K562 (cell line): ENCODE measurements around the gene NR1H3. TPM values are rescaled to one million over a fixed set of nuclear protein-coding genes. Genes with fewer than 3 reads are reported as not detected.

Experiments used
- ATAC-seq: fragments of 200-7000 bp; cut with Tn5 transposase; 3 replicates; pipeline ENCODE4 v1.9.1; 2020; ENCODE audit warnings: moderate library complexity
- BruUV-seq: library from RNA; stranded (reverse); fragments of 400-500 nt; replicated peaks from 2 replicates; lab custom pipeline; 2021; lab: Mats Ljungman, UMichigan
- CTCF ChIA-PET: fragments of 300-600 bp; formaldehyde crosslinking; extraction: SDS; loops from one replicate; lab custom pipeline; 2021; ENCODE audit warnings: low intra/inter-chr PET ratio; lab: Yijun Ruan, JAX
- POLR2A ChIA-PET: fragments of 300-600, 350-650 bp; sonication (Branson Sonifier 250); formaldehyde crosslinking; extraction: SDS; loops from one replicate; lab custom pipeline; 2021; ENCODE audit warnings: antibody characterized with exemption, inconsistent platforms; lab: Yijun Ruan, JAX
- DNase-seq, 4 experiments: peaks; one replicate each; pipeline versions ENCODE4 v3.0.0 to v3.0.0-alpha.2; 2011 to 2018; ENCODE audit warnings: low spot score in 3 of 4, mixed read lengths in 3 of 4; ENCODE audit errors: extremely low read depth in 1 of 4
- FAIRE-seq: peaks from 2 replicates; lab custom pipeline; 2011; peaks lifted over from hg19 to GRCh38; lab: Jason Lieb, UNC
- H2AFZ ChIP-seq: 2 replicates; pipeline ENCODE4 v1.6.0; 2011; ENCODE audit warnings: low read depth, low read length, control low read depth, inconsistent platforms
- H3K27ac ChIP-seq: fragments of 200-600 bp; 3 replicates; pipeline ENCODE4 v1.8.0; 2011; ENCODE audit warnings: low read depth, mild to moderate bottlenecking, control low read depth, inconsistent platforms, low read length, moderate library complexity, mixed read lengths; ENCODE audit errors: extremely low read depth
- H3K27me3 ChIP-seq, 2 experiments: fragments of 300-600 bp in 1 of 2; 2 replicates in 1 of 2; 3 replicates in 1 of 2; pipeline versions ENCODE4 v1.6.0 to v1.8.0; 2011; ENCODE audit warnings: inconsistent platforms in 2 of 2, low read length in 2 of 2, mild to moderate bottlenecking in 1 of 2, mixed read lengths in 1 of 2, moderate library complexity in 1 of 2; ENCODE audit not compliant: control insufficient read depth in 2 of 2, insufficient read depth in 2 of 2
- H3K36me3 ChIP-seq: fragments of 300-600 bp; 3 replicates; pipeline ENCODE4 v1.8.0; 2011; ENCODE audit warnings: mild to moderate bottlenecking, low read length, inconsistent platforms; ENCODE audit not compliant: control insufficient read depth, insufficient read depth
- H3K4me1 ChIP-seq, 2 experiments: fragments of 200-600 bp in 1 of 2; replicated peaks in 1 of 2; 2 replicates in 1 of 2; 3 replicates in 1 of 2; pipeline versions ENCODE4 v1.5.1 to v1.8.0; 2011; ENCODE audit warnings: inconsistent platforms in 2 of 2, low read length in 2 of 2, mild to moderate bottlenecking in 1 of 2, mixed read lengths in 1 of 2, moderate library complexity in 1 of 2; ENCODE audit not compliant: control insufficient read depth in 2 of 2, insufficient read depth in 2 of 2
- H3K4me2 ChIP-seq: 2 replicates; pipeline ENCODE4 v1.6.1; 2011; ENCODE audit warnings: low read length, control low read depth, inconsistent platforms, mixed read lengths; ENCODE audit not compliant: insufficient read depth
- H3K4me3 ChIP-seq: fragments of 200-600 bp; sonication (generic), shearing (Covaris generic); 2 replicates; pipeline ENCODE4 v1.5.1; 2016; ENCODE audit warnings: control low read depth, inconsistent platforms
- H3K79me2 ChIP-seq: fragments of 200-600 bp; 3 replicates; pipeline ENCODE4 v1.8.0; 2011; ENCODE audit warnings: low read length, inconsistent platforms; ENCODE audit not compliant: control insufficient read depth, insufficient read depth
- H3K9ac ChIP-seq, 2 experiments: 2 replicates each; pipeline versions ENCODE4 v1.6.0 to v1.6.1; 2011; ENCODE audit warnings: low read depth in 2 of 2, low read length in 2 of 2, control low read depth in 1 of 2, inconsistent platforms in 1 of 2, mild to moderate bottlenecking in 1 of 2, mixed read lengths in 1 of 2; ENCODE audit not compliant: insufficient read depth in 1 of 2
- H3K9me1 ChIP-seq: one replicate; pipeline ENCODE4 v1.6.0; 2011; ENCODE audit warnings: inconsistent platforms, mild to moderate bottlenecking, low read length, moderate library complexity; ENCODE audit not compliant: control insufficient read depth, insufficient read depth
- H3K9me3 ChIP-seq: replicated peaks from 2 replicates; pipeline ENCODE4 v1.5.1; 2011; ENCODE audit warnings: low read depth, low read length, inconsistent platforms; ENCODE audit not compliant: control insufficient read depth, insufficient read depth
- H4K20me1 ChIP-seq: replicated peaks from 2 replicates; pipeline ENCODE4 v1.6.1; 2011; ENCODE audit warnings: low read length, inconsistent platforms, mixed read lengths; ENCODE audit not compliant: control insufficient read depth, insufficient read depth
- CBFA2T3 ChIP-seq: fragments of 450-650 bp; IDR thresholded peaks from 2 replicates; pipeline ENCODE4 v1.6.1; 2017
- CBX3 ChIP-seq, 2 experiments: IDR thresholded peaks; 1 replicate in 1 of 2; 2 replicates in 1 of 2; pipeline ENCODE4 v1.6.1; 2012; ENCODE audit warnings: inconsistent platforms in 2 of 2, low read length in 2 of 2, borderline replicate concordance in 1 of 2, control low read depth in 1 of 2
- DEAF1 ChIP-seq: fragments of 450-650 bp; formaldehyde crosslinking; IDR thresholded peaks from 2 replicates; pipeline ENCODE4 v1.4.0; 2020; ENCODE audit warnings: mild to moderate bottlenecking, moderate library complexity
- EP300 ChIP-seq: IDR thresholded peaks from 2 replicates; pipeline ENCODE4 v1.6.1; 2012; ENCODE audit warnings: low read length, improper control_type of control experiment
- FOSL1 ChIP-seq: fragments of 200-800 bp; sonication (Bioruptor generic); conservative IDR thresholded peaks from 2 replicates; pipeline ENCODE4 v1.6.1; 2016; ENCODE audit warnings: missing genetic modification characterization, missing compliant biosample characterization
- HMBOX1 ChIP-seq: sonication (generic); IDR thresholded peaks from 2 replicates; pipeline ENCODE4 v1.6.1; 2016
- JUND ChIP-seq, 2 experiments: IDR thresholded peaks; 2 replicates in 1 of 2; 3 replicates in 1 of 2; pipeline ENCODE4 v1.6.1; 2011; ENCODE audit warnings: borderline replicate concordance in 2 of 2, low read depth in 2 of 2, low read length in 2 of 2, improper control_type of control experiment in 1 of 2, missing biosample characterization in 1 of 2, missing genetic modification characterization in 1 of 2, missing genetic modification reagents in 1 of 2
- L3MBTL2 ChIP-seq: fragments of 450-650 bp; IDR thresholded peaks from 2 replicates; pipeline ENCODE4 v1.6.1; 2016; ENCODE audit warnings: mild to moderate bottlenecking, moderate library complexity
- NFIC ChIP-seq: fragments of 450-650 bp; IDR thresholded peaks from 2 replicates; pipeline ENCODE4 v1.6.1; 2017; ENCODE audit warnings: mild to moderate bottlenecking, inconsistent platforms
- OTX1 ChIP-seq: fragments of 450-650 bp; formaldehyde crosslinking; IDR thresholded peaks from 2 replicates; pipeline ENCODE4 v1.4.0; 2022; ENCODE audit warnings: mild to moderate bottlenecking
- RB1 ChIP-seq: fragments of 450-650 bp; IDR thresholded peaks from 2 replicates; pipeline ENCODE4 v1.6.1; 2017; ENCODE audit warnings: low read depth, mild to moderate bottlenecking
- USF1 ChIP-seq: sonication (generic); formaldehyde crosslinking; IDR thresholded peaks from 2 replicates; pipeline ENCODE4 v1.9.0; 2022; ENCODE audit warnings: mild to moderate bottlenecking, missing genetic modification reagents
- WHSC1 ChIP-seq: IDR thresholded peaks from one replicate; pipeline ENCODE4 v1.6.1; 2012; ENCODE audit warnings: low read length, control low read depth, inconsistent platforms
- ZBTB5 ChIP-seq: fragments of 450-650 bp; IDR thresholded peaks from 2 replicates; pipeline ENCODE4 v1.6.1; 2017; ENCODE audit warnings: antibody characterized with exemption
- ZC3H11A ChIP-seq: IDR thresholded peaks from 2 replicates; pipeline ENCODE4 v1.6.1; 2012; ENCODE audit warnings: low read depth, low read length, improper control_type of control experiment
- ZKSCAN8 ChIP-seq: fragments of 200-800 bp; sonication (Bioruptor generic); IDR thresholded peaks from 2 replicates; pipeline ENCODE4 v1.6.1; 2016; ENCODE audit warnings: missing genetic modification characterization, missing compliant biosample characterization
- ZNF431 ChIP-seq: sonication (generic); formaldehyde crosslinking; IDR thresholded peaks from 2 replicates; pipeline ENCODE4 v1.8.0; 2022; ENCODE audit warnings: mild to moderate bottlenecking, missing genetic modification reagents
- ZNF507 ChIP-seq: conservative IDR thresholded peaks from 2 replicates; pipeline ENCODE4 v1.6.1; 2017; ENCODE audit warnings: missing genetic modification characterization, missing compliant biosample characterization
- ZNF57 ChIP-seq: fragments of 450-650 bp; formaldehyde crosslinking; IDR thresholded peaks from 2 replicates; pipeline ENCODE4 v1.4.0; 2020; ENCODE audit warnings: mild to moderate bottlenecking, moderate library complexity
- WGBS: fragments of 100-300 bp; shearing (Covaris generic); methylation state at CpG from one replicate; pipeline ENCODE4 v1.1.6; 2016; ENCODE audit warnings: low coverage, mixed read lengths; ENCODE audit not compliant: insufficient coverage; ENCODE audit errors: missing lambda C conversion rate; 5-methylcytosine and 5-hydroxymethylcytosine counted together
- in situ Hi-C: fragments of 300-500 bp; cut with MboI; formaldehyde crosslinking; loops from 4 replicates; pipeline ENCODE4 v1.15.0; 2018; ENCODE audit warnings: inconsistent platforms, mixed read lengths
- intact Hi-C: fragments of 100-400 bp; cut with micrococcal nuclease; formaldehyde crosslinking; loops from 2 replicates; pipeline ENCODE4 v1.14.2; 2022
- polyA plus RNA-seq, 8 experiments: library from polyadenylated mRNA; depleted of rRNA in 4 of 8; stranded (reverse) in 5 of 8; unstranded in 3 of 8; fragments of >200 nt; fragmentation: Nextera tagmentation in 2 of 8; fragmentation: Illumina TruSeq in 1 of 8; extraction: Ambion mirVana in 2 of 8; extraction: Trizol in 1 of 8; gene quantifications; 2 replicates each; pipeline versions ENCODE4 v1.2.1 to v1.2.3, GENCODE V29; 2011 to 2014; ENCODE audit warnings: inconsistent platforms in 1 of 8, missing spikeins in 1 of 8
- total RNA-seq, 7 experiments: library from RNA; depleted of rRNA in 6 of 7; stranded (reverse); fragments of >200 nt in 6 of 7; fragmentation: Illumina TruSeq in 2 of 7; extraction: Trizol in 2 of 7; gene quantifications; 2 replicates each; pipeline versions ENCODE4 v1.2.1 to v1.2.3, GENCODE V29; 2011 to 2021; ENCODE audit warnings: low replicate concordance in 1 of 7

NR1H3 gene
- total and polyA plus RNA-seq, 9 of the 15 experiments (the other 6 are each of a cell fraction or from before 2014, with no cell fraction given) = 8.2 to 26.0 (median 11.9) TPM

GRCh38 chr11:47236482-47236881, 21.3 kb upstream of the NR1H3 start:
- H3K4me3 ChIP-seq = no peak overlapping the region
- H3K27ac ChIP-seq = no peak overlapping the region
- FAIRE-seq (no peak), DNase-seq (no peak), ATAC-seq (no peak)
- peaks cover 29% of the 10 kb centered on the region; the same call in 2 of the 3 replicates for H3K36me3 ChIP-seq
- H3K9ac ChIP-seq = no peak overlapping the region
- ChIA-PET CTCF (interaction anchor here (0.7 kb wide), 1 partner anchor 612 kb away, joined by 3 read pairs; no protein-coding TSS in a partner anchor), POLR2A (interaction anchor here (0.6 to 10.7 kb wide), 6 partner anchors 10 to 320 kb away, joined by 3 to 110 read pairs (median 4); partner anchors contain the start of genes ACP2 and DDB2)
- H3K9me3 ChIP-seq = no peaks in the 10 kb centered on the region
- H3K9me1 ChIP-seq = no peaks in the 10 kb centered on the region
- H4K20me1 ChIP-seq = no peaks in the 10 kb centered on the region; the same call in 1 of the 2 replicates
- no TSS peak for BruUV-seq
- intact Hi-C loops (no loop called here), in situ Hi-C loops (no loop called here)
- 48% methylated on average over 5 of the region's 5 CpGs for WGBS
- H3K4me2 ChIP-seq = no peak overlapping the region
- H3K4me1 ChIP-seq = peaks cover 5 to 8% of the 10 kb centered on the region in 2 experiments; a peak in 2 of 5 replicates
- no peaks in the 10 kb centered on the region for H3K79me2 ChIP-seq
- no peak overlapping the region for H2AFZ ChIP-seq
- no peaks in the 10 kb centered on the region for H3K27me3 ChIP-seq
- TF ChIP-seq ZNF431 (CRISPR knock-in tag) (no peak), ZC3H11A (no peak), ZNF507 (tag) (no peak), DEAF1 (CRISPR knock-in tag) (no peak), ZKSCAN8 (CRISPR knock-in tag) (no peak), NFIC (peak; percentile 83), CBX3 (IDR thresholded peaks at IDR 0.05; ENCODE audit: borderline replicate concordance in 1 of 2, low read length in 2 of 2) (no peak), CBFA2T3 (0 out of 2 replicates have a peak, but pooled peaks have one; percentile 6), USF1 (no peak), WHSC1 (no peak), ZBTB5 (no peak), ZNF57 (CRISPR knock-in tag) (no peak), EP300 (no peak), FOSL1 (tag) (peak; percentile 60), RB1 (no peak), OTX1 (CRISPR knock-in tag) (no peak), L3MBTL2 (no peak), HMBOX1 (0 out of 2 replicates have a peak, but pooled peaks have one; percentile 22), JUND (IDR thresholded peaks at IDR 0.05; ENCODE audit: borderline replicate concordance, low read depth, low read length) (no peak), JUND (tag; IDR thresholded peaks at IDR 0.05; ENCODE audit: borderline replicate concordance, low read depth, low read length) (0 out of 3 replicates have a peak, but pooled peaks have one; percentile 9)
